ENCODE measurements around the gene CAAP1. TPM values are rescaled to one million over a fixed set of nuclear protein-coding genes. Genes with fewer than 3 reads are reported as not detected.

The CAAP1 gene
- total RNA-seq (2022; extraction: Qiagen RNA extraction) = 14.9 to 24.0 TPM (median 20.1 TPM) in 5 replicates

DNA sequence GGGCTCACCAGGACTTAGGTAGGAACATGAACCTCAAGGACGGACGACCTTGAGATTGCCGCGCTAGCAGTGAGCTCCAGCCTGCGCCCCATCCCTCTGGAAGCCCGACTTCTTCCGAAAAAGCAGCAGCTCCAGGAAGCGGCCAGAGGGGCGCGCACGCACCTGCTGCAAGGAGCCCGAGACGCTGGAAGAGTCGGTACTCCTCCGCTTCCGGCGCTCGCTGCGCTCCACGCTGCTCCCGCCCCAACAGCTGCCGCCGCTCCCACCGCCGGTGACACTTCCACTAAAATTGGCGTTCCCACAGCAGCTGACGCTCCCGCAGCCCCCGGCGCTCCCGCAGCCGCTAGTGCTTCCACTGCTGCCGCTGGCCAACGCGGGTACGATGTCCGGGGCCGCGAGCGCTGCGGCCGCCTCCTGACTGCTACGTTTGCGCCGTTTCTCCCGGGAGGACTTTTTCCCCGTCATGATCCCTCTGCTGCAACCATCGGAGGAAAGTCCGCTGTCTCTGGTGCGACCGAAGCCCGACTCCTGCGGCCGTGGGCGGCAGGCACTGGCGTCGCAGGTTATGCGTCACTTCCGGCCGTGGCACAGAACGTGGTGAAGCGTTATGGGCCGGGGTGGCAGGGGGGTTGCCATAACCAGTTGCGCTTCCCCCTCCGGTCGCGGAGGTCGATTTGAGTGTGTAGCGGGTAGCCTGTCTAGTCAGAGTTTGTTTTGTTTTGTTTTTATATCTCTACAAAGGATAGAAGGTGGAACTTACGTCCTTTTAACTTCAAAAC lies at the start of gene CAAP1:
CAAP1 (minus strand) TSS at position 552 of the 779 bp plus-strand sequence; CDS start at position 465, 87 bp downstream.

Other genes with a start within 250 kb of the CAAP1 start
- 31.4 to 38.6 TPM (median 35.7 TPM) in 5 replicates for gene PLAA, start 54.4 kb upstream of the CAAP1 start, total RNA-seq (2022; extraction: Qiagen RNA extraction)
- gene IFT74, start 63.6 kb upstream of the CAAP1 start, total RNA-seq (2022; extraction: Qiagen RNA extraction) = 11.9 to 15.2 TPM (median 14.1 TPM) in 5 replicates
- not detected in 5 replicates for gene LRRC19, start 112.9 kb upstream of the CAAP1 start, total RNA-seq (2022; extraction: Qiagen RNA extraction)
- 0.13 to 0.25 TPM (median 0.18 TPM) in 5 replicates for gene TEK, start 216.4 kb upstream of the CAAP1 start, total RNA-seq (2022; extraction: Qiagen RNA extraction)

Data from A549 treated with dexamethasone at 1 μM for 4 hours (cell line).